COLO829 (cell line): Measurements from ENCODE around the gene NCAPG2.

Experiments
- DNase-seq: peaks from one replicate; pipeline ENCODE4 v3.0.0; 2012; ENCODE audit warnings: low spot score

NCAPG2 gene

GRCh38 chr7:158601090-158601489 lies 103.5 kb downstream of the NCAPG2 start:
- DNase-seq, result no peak

- no peak for DNase-seq
Observed at GRCh38 chr7:158596745-158597144, 107.9 kb downstream of the NCAPG2 start.

- no peak for DNase-seq
Observed at GRCh38 chr7:158596309-158596708, 108.3 kb downstream of the NCAPG2 start.

GRCh38 chr7:158595068-158595467 lies 109.5 kb downstream of the NCAPG2 start:
- DNase-seq, result no peak

GRCh38 chr7:158592541-158592940 lies 112.1 kb downstream of the NCAPG2 start:
- DNase-seq, result no peak

- no peak for DNase-seq
Observed at GRCh38 chr7:158591944-158592343, 112.7 kb downstream of the NCAPG2 start.

GRCh38 chr7:158590181-158590530 lies 114.4 kb downstream of the NCAPG2 start:
- DNase-seq, result no peak

- DNase-seq, result no peak
Observed at GRCh38 chr7:158589653-158590052, 115.0 kb downstream of the NCAPG2 start.

- DNase-seq, result no peak
Observed at GRCh38 chr7:158588878-158589442, 115.6 kb downstream of the NCAPG2 start.

GRCh38 chr7:158588085-158588877 lies 116.3 kb downstream of the NCAPG2 start:
- no peak for DNase-seq

- DNase-seq, result peak; percentile 72
Observed at GRCh38 chr7:158587162-158588084, 117.2 kb downstream of the NCAPG2 start, which contains the start of gene PTPRN2. TSS of gene PTPRN2 (minus strand) at chr7:158587823.

GRCh38 chr7:158586499-158587161 lies 118.0 kb downstream of the NCAPG2 start:
- DNase-seq, result no peak

- no peak for DNase-seq
Observed at GRCh38 chr7:158585721-158586498, 118.7 kb downstream of the NCAPG2 start.

- DNase-seq, result no peak
Observed at GRCh38 chr7:158584407-158584806, 120.2 kb downstream of the NCAPG2 start.

- no peak for DNase-seq
Observed at GRCh38 chr7:158583810-158584209, 120.8 kb downstream of the NCAPG2 start.

GRCh38 chr7:158583143-158583542 lies 121.5 kb downstream of the NCAPG2 start:
- DNase-seq, result no peak

GRCh38 chr7:158582089-158582456 lies 122.5 kb downstream of the NCAPG2 start:
- no peak for DNase-seq

GRCh38 chr7:158581440-158582088 lies 123.0 kb downstream of the NCAPG2 start:
- no peak for DNase-seq
